ENCODE data around the gene DIAPH2. TPM values are rescaled to one million over a fixed set of nuclear protein-coding genes. Genes with fewer than 3 reads are reported as not detected.

Gene DIAPH2
- total RNA-seq, 1 donor from 2014 or later = 12.3 TPM

DNA sequence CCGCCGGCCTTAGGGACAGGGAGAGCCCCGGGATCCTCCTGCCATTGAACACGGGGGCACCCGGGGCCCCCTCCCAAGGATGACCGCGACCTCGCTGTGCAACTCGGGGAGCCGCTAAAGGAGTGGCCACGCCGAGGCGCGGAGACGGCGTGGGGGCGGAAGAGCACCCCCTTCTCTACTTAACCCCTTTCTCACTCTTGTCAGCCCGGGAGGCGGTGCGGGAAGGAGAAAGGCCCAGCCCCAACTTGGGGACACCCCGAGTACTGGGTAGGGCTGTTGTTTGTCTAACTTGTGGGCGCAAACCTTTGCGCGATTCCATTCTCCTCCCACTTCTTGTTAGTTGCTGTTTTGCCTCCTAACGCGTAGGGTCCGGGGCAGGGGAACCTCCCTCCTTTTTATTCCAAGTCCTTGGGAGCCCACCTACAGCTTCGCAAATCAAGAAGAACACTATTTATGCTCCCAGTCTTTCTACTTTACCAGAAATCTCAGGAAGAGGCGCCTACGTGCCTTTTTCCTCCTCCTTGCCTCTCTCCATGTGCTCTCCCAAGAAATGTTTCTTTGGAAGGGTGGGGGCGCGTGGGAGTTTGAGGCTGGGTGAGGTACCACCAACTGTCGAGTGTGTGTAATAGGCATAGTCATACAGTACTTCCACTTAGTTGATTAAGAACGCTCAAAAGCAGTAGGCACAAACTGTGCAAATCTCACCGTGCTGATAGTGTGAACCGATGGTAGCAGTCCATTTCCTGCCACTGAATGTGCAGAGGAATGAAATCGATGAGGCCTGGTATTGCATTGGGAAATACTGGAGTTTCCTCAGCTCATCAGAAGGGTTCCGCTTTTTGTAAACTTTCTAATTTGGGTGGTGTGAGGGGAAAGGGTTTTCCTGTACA lies 813 bp downstream of the DIAPH2 start:
- peak overlapping the region; percentile 75 for H3K4me3 ChIP-seq (ENCODE audit: low read depth, low read length)
- peaks cover 4% of the 10 kb centered on the region for H3K27me3 ChIP-seq (ENCODE audit: control insufficient read depth, insufficient read depth, low read length)
- TF ChIP-seq, protein P1, sequence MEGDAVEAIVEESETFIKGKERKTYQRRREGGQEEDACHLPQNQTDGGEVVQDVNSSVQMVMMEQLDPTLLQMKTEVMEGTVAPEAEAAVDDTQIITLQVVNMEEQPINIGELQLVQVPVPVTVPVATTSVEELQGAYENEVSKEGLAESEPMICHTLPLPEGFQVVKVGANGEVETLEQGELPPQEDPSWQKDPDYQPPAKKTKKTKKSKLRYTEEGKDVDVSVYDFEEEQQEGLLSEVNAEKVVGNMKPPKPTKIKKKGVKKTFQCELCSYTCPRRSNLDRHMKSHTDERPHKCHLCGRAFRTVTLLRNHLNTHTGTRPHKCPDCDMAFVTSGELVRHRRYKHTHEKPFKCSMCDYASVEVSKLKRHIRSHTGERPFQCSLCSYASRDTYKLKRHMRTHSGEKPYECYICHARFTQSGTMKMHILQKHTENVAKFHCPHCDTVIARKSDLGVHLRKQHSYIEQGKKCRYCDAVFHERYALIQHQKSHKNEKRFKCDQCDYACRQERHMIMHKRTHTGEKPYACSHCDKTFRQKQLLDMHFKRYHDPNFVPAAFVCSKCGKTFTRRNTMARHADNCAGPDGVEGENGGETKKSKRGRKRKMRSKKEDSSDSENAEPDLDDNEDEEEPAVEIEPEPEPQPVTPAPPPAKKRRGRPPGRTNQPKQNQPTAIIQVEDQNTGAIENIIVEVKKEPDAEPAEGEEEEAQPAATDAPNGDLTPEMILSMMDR (IDR thresholded peaks at IDR 0.05; ENCODE audit: insufficient read depth, low read length, poor library complexity, severe bottlenecking) = no peak
- no peaks in the 10 kb centered on the region for H3K36me3 ChIP-seq (ENCODE audit: control insufficient read depth, insufficient read depth, low read length)
- no peak for DNase-seq (ENCODE audit: low read depth)

DNA sequence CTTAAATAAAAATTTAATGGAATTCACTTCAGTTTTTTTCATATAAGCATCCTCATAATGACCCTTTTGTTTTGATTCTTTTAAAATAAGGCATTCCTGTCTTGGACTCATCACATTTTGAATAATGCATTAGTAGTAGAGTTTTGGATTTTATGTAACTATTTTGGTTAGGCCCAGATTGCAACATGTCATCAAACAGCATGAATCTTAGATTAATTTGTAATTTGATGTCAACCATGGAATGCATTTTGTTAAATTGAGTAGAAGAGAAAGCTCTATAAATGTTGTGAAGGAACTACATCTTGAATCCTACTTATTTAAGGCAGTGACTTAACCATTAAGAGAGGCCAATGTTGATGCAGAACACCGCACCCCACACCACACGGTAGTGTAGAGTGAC lies 3.1 kb downstream of the DIAPH2 start:
- no peaks in the 10 kb centered on the region for H3K36me3 ChIP-seq (ENCODE audit: control insufficient read depth, insufficient read depth, low read length)
- peaks cover 4% of the 10 kb centered on the region for H3K27me3 ChIP-seq (ENCODE audit: control insufficient read depth, insufficient read depth, low read length)
- TF ChIP-seq, protein P1 (IDR thresholded peaks at IDR 0.05; ENCODE audit: insufficient read depth, low read length, poor library complexity, severe bottlenecking) = no peak
- no peak for DNase-seq (ENCODE audit: low read depth)
- H3K4me3 ChIP-seq (ENCODE audit: low read depth, low read length) = no peak overlapping the region

DNA sequence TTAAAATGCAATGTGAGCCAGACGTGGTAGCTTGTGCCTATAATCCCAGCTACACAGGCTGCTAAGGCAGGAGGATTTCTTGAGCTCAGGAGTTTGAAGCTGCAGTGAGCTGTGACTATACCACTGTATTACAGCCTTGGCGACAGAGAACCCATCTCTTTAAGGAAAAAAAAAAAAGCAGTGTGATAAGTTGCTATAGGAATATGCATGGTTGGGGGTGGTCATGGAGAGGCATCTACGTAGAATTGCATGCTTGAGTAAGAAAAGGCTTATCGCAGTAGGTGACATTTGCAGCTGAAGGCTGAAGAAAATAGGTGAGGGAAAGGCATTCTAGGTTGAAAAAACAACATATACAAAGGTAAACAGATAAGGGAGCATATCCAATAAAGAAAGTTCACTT lies 4.1 kb downstream of the DIAPH2 start:
- TF ChIP-seq, protein P1 (IDR thresholded peaks at IDR 0.05; ENCODE audit: insufficient read depth, low read length, poor library complexity, severe bottlenecking) = no peak
- Histone ChIP-seq H3K4me3 (ENCODE audit: low read depth, low read length) (no peak overlapping the region), H3K27me3 (ENCODE audit: control insufficient read depth, insufficient read depth, low read length) (peaks cover 4% of the 10 kb centered on the region), H3K36me3 (ENCODE audit: control insufficient read depth, insufficient read depth, low read length) (no peaks in the 10 kb centered on the region)
- no peak for DNase-seq (ENCODE audit: low read depth)

DNA sequence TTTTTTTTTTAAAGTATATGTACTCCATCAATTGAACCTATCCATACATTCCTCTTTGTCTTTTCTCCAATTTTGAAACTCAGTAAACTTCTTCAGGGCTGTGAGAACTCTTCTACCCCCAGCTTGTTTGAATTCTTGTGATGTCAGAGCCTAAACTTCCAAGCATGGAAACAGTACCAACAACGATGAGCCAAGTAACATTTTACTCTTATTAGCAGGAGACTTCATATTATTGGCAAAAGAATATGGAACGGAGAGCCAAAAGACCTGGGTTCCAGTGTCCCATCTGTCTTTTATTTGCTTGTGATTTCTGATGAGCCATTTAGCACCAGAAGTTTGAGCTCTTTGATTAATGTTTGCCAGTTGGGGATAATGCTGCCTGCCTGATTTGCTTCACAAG lies 5.3 kb downstream of the DIAPH2 start:
- no peak for DNase-seq (ENCODE audit: low read depth)
- TF ChIP-seq, protein P1 (IDR thresholded peaks at IDR 0.05; ENCODE audit: insufficient read depth, low read length, poor library complexity, severe bottlenecking) = no peak
- Histone ChIP-seq H3K36me3 (ENCODE audit: control insufficient read depth, insufficient read depth, low read length) (no peaks in the 10 kb centered on the region), H3K4me3 (ENCODE audit: low read depth, low read length) (no peak overlapping the region), H3K27me3 (ENCODE audit: control insufficient read depth, insufficient read depth, low read length) (peaks cover 4% of the 10 kb centered on the region)

DNA sequence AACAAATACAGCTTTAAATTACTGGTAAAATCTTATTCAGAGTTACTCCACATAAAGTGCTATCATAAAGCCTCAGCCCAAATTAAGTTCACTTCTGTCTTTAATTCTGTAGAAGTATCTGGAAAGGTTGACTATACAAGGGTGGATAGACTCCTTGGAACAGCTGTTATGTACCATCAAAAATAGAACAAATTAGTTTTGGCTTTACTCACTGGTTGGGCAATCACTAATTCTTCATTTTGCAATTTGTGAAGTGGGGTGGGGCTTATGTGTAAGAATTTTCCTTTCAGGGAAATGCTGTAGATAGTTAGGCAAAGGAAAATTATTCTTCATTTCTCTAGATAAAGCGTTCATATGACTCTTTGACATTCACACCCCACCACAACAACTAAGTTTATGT lies 7.8 kb downstream of the DIAPH2 start:
- Histone ChIP-seq H3K36me3 (ENCODE audit: control insufficient read depth, insufficient read depth, low read length) (no peaks in the 10 kb centered on the region), H3K27me3 (ENCODE audit: control insufficient read depth, insufficient read depth, low read length) (no peaks in the 10 kb centered on the region), H3K4me3 (ENCODE audit: low read depth, low read length) (no peak overlapping the region)
- TF ChIP-seq, protein P1 (IDR thresholded peaks at IDR 0.05; ENCODE audit: insufficient read depth, low read length, poor library complexity, severe bottlenecking) = no peak
- DNase-seq (ENCODE audit: low read depth) = no peak

DNA sequence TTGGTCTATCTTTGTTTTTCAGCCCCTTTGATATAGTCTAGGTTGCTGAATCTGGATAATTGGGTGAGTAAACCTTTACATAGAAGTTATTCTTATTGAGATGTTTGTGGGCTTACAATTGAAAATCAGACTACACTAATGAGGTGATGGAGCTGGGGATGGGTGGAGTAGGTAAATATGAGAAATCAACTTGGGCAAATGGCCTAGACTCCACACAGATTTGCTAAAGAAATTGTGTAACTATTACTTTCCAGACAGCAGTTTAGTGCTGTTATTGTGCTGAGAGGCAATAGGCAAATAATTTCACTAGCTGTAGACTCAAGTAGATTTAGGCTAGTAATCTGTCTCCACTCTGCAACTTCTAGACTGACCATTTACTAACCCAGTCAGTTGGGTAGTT lies 8.2 kb downstream of the DIAPH2 start:
- TF ChIP-seq, protein P1 (IDR thresholded peaks at IDR 0.05; ENCODE audit: insufficient read depth, low read length, poor library complexity, severe bottlenecking) = no peak
- DNase-seq (ENCODE audit: low read depth) = no peak
- Histone ChIP-seq H3K27me3 (ENCODE audit: control insufficient read depth, insufficient read depth, low read length) (no peaks in the 10 kb centered on the region), H3K36me3 (ENCODE audit: control insufficient read depth, insufficient read depth, low read length) (no peaks in the 10 kb centered on the region), H3K4me3 (ENCODE audit: low read depth, low read length) (no peak overlapping the region)
